HG03565 (cell line): Measurements from ENCODE around the gene CHN2.

Experiments used
- ATAC-seq: cut with Tn5 transposase; IDR thresholded peaks from one replicate; pipeline ENCODE4 v1.9.1; 2021; ENCODE audit warnings: mild to moderate bottlenecking, moderate library complexity; ENCODE audit not compliant: unreplicated experiment

Gene CHN2

GRCh38 chr7:29194594-29195427, at the start of gene CHN2:
Gene CHN2, plus strand, starts transcription at chr7:29194775.
- no peak for ATAC-seq

- no peak for ATAC-seq
These were observed 49.0 kb upstream of the CHN2 start for GRCh38 chr7:29145553-29146056.

- ATAC-seq = no peak
These were observed 48.4 kb upstream of the CHN2 start, which contains the start of gene CPVL for GRCh38 chr7:29146057-29146706. Gene CPVL, minus strand, starts transcription at chr7:29146537. Its CDS starts 25,476 bp downstream, at chr7:29121061.

- no peak for ATAC-seq
These were observed 47.5 kb upstream of the CHN2 start for GRCh38 chr7:29146888-29147609.

GRCh38 chr7:29147821-29148220, 46.8 kb upstream of the CHN2 start:
- no peak for ATAC-seq

- no peak for ATAC-seq
These were observed 45.5 kb upstream of the CHN2 start for GRCh38 chr7:29149036-29149435.

- ATAC-seq = no peak
These were observed 43.7 kb upstream of the CHN2 start for GRCh38 chr7:29150856-29151255.

- ATAC-seq = no peak
These were observed 40.5 kb upstream of the CHN2 start for GRCh38 chr7:29154076-29154475.

GRCh38 chr7:29156907-29157452, 37.6 kb upstream of the CHN2 start:
- ATAC-seq = no peak

GRCh38 chr7:29158795-29159423, 35.7 kb upstream of the CHN2 start:
- ATAC-seq = no peak

GRCh38 chr7:29160080-29160479, 34.5 kb upstream of the CHN2 start:
- ATAC-seq = no peak

- ATAC-seq = no peak
These were observed 33.3 kb upstream of the CHN2 start for GRCh38 chr7:29161231-29161630.

- no peak for ATAC-seq
These were observed 32.0 kb upstream of the CHN2 start for GRCh38 chr7:29162577-29162976.

GRCh38 chr7:29163854-29164253, 30.7 kb upstream of the CHN2 start:
- ATAC-seq = no peak

- ATAC-seq = no peak
These were observed 26.9 kb upstream of the CHN2 start for GRCh38 chr7:29167721-29168120.

GRCh38 chr7:29170781-29171180, 23.8 kb upstream of the CHN2 start:
- no peak for ATAC-seq

- no peak for ATAC-seq
These were observed 21.1 kb upstream of the CHN2 start for GRCh38 chr7:29173458-29173857.

- ATAC-seq = no peak
These were observed 16.5 kb upstream of the CHN2 start for GRCh38 chr7:29177963-29178600.

- ATAC-seq = no peak
These were observed 15.5 kb upstream of the CHN2 start for GRCh38 chr7:29179115-29179514.

- no peak for ATAC-seq
These were observed 10.0 kb upstream of the CHN2 start for GRCh38 chr7:29184599-29184998.
